Common myeloid progenitor, CD34-positive (primary cell): Measurements from ENCODE around the gene SYNPR.
"Not testable (repeated sequence)": the region's sequence is repeated elsewhere in the genome, so short reads cannot be mapped to it uniquely, and the experiment has no call there.

ENCODE experiments used
- CTCF ChIA-PET: fragments of 350-600 bp; sonication (Branson Sonifier 250); formaldehyde crosslinking; loops from one replicate; lab custom pipeline; 2021; ENCODE audit warnings: antibody characterized with exemption; lab: Charles Lee
- POLR2A ChIA-PET: fragments of 350-600 bp; sonication (Branson Sonifier 250); formaldehyde crosslinking; loops from one replicate; lab custom pipeline; 2021; ENCODE audit warnings: antibody characterized with exemption; lab: Charles Lee
- DNase-seq, 3 donors: peaks; one replicate each; pipeline versions ENCODE4 v3.0.0 to v3.0.0-alpha.2; 2013
- H3K27ac ChIP-seq, 2 experiments: 1 replicate in 1 of 2; 2 replicates in 1 of 2; pipeline ENCODE4 v1.7.0; 2013; ENCODE audit warnings: inconsistent platforms in 2 of 2, low read length in 2 of 2, mild to moderate bottlenecking in 2 of 2, low read depth in 1 of 2, moderate library complexity in 1 of 2; ENCODE audit not compliant: severe bottlenecking in 2 of 2, insufficient read depth in 1 of 2, poor library complexity in 1 of 2
- H3K27me3 ChIP-seq, 5 experiments: replicated peaks in 2 of 5; 1 replicate in 3 of 5; 2 replicates in 2 of 5; pipeline versions ENCODE4 v1.6.1 to v1.7.0; 2013; ENCODE audit warnings: low read length in 4 of 5, mild to moderate bottlenecking in 2 of 5, moderate library complexity in 2 of 5, inconsistent platforms in 1 of 5; ENCODE audit not compliant: insufficient read depth in 5 of 5, control insufficient read depth in 4 of 5
- H3K36me3 ChIP-seq, 4 experiments: 1 replicate in 2 of 4; 2 replicates in 2 of 4; pipeline versions ENCODE4 v1.6.1 to v1.7.0; 2013; ENCODE audit warnings: low read length in 3 of 4, control low read depth in 1 of 4, mild to moderate bottlenecking in 1 of 4; ENCODE audit not compliant: control insufficient read depth in 4 of 4, insufficient read depth in 4 of 4
- H3K4me1 ChIP-seq, 4 experiments: 1 replicate in 3 of 4; 2 replicates in 1 of 4; pipeline versions ENCODE4 v1.6.1 to v1.7.1; 2013; ENCODE audit warnings: low read length in 3 of 4, mild to moderate bottlenecking in 3 of 4, control low read depth in 1 of 4, inconsistent platforms in 1 of 4, moderate library complexity in 1 of 4; ENCODE audit not compliant: control insufficient read depth in 4 of 4, insufficient read depth in 4 of 4; ENCODE audit errors: control extremely low read depth in 1 of 4
- H3K4me3 ChIP-seq, 7 experiments: 1 replicate in 4 of 7; 2 replicates in 3 of 7; pipeline versions ENCODE4 v1.5.1 to v1.7.0; 2013; ENCODE audit warnings: mild to moderate bottlenecking in 7 of 7, low read length in 6 of 7, moderate library complexity in 6 of 7, inconsistent platforms in 2 of 7, low read depth in 2 of 7, control low read depth in 1 of 7; ENCODE audit not compliant: insufficient read depth in 4 of 7, control insufficient read depth in 1 of 7; ENCODE audit errors: extremely low read depth in 1 of 7
- H3K9me3 ChIP-seq, 5 experiments: 1 replicate in 4 of 5; 2 replicates in 1 of 5; pipeline versions ENCODE4 v1.6.1 to v1.7.1; 2013; ENCODE audit warnings: low read length in 4 of 5, mild to moderate bottlenecking in 2 of 5, inconsistent platforms in 1 of 5, low read depth in 1 of 5, moderate library complexity in 1 of 5; ENCODE audit not compliant: control insufficient read depth in 4 of 5, insufficient read depth in 2 of 5; ENCODE audit errors: control extremely low read depth in 1 of 5
- WGBS: methylation state at CpG from one replicate; pipeline ENCODE4 v1.1.5; 2013; ENCODE audit not compliant: insufficient coverage; 5-methylcytosine and 5-hydroxymethylcytosine counted together

The SYNPR gene

GRCh38 chr3:63244486-63244885 is 33.6 kb upstream of the SYNPR start:
- H3K27ac ChIP-seq: no peak overlapping the region
- DNase-seq: no peak
- WGBS: 91% methylated on average over 1 of the region's 3 CpGs
- no peak overlapping the region for H3K4me3 ChIP-seq
- POLR2A ChIA-PET: no interaction called here
- H3K9me3 ChIP-seq: no peaks in the 10 kb centered on the region
- CTCF ChIA-PET: no interaction called here
- no peaks in the 10 kb centered on the region for H3K36me3 ChIP-seq
- no peaks in the 10 kb centered on the region for H3K4me1 ChIP-seq
- peaks cover 0 to 4% (median 0%) of the 10 kb centered on the region in 5 experiments for H3K27me3 ChIP-seq

- Histone ChIP-seq H3K27me3 (peaks cover 0 to 6% (median 0%) of the 10 kb centered on the region in 5 experiments), H3K4me1 (no peaks in the 10 kb centered on the region), H3K4me3 (no peak overlapping the region), H3K36me3 (no peaks in the 10 kb centered on the region), H3K9me3 (no peaks in the 10 kb centered on the region), H3K27ac (no peak overlapping the region)
- no CpG with 5 or more reads among the region's 1 CpG for WGBS
- ChIA-PET POLR2A (no interaction called here), CTCF (no interaction called here)
- DNase-seq: no peak
These were observed 32.3 kb upstream of the SYNPR start for GRCh38 chr3:63245726-63246241.

GRCh38 chr3:63248015-63248414 is 30.1 kb upstream of the SYNPR start:
- no peaks in the 10 kb centered on the region for H3K4me1 ChIP-seq
- ChIA-PET CTCF (no interaction called here), POLR2A (no interaction called here)
- peaks cover 0 to 6% (median 0%) of the 10 kb centered on the region in 5 experiments for H3K27me3 ChIP-seq
- no peak for DNase-seq
- H3K9me3 ChIP-seq: no peaks in the 10 kb centered on the region
- no peak overlapping the region for H3K27ac ChIP-seq
- 0% methylated on average over 1 of the region's 2 CpGs for WGBS
- no peak overlapping the region for H3K4me3 ChIP-seq
- no peaks in the 10 kb centered on the region for H3K36me3 ChIP-seq

GRCh38 chr3:63251499-63251898 is 26.6 kb upstream of the SYNPR start:
- CTCF ChIA-PET: no interaction called here
- POLR2A ChIA-PET: no interaction called here

GRCh38 chr3:63255819-63256218 is 22.3 kb upstream of the SYNPR start:
- H3K9me3 ChIP-seq, H3K36me3 ChIP-seq, H3K27me3 ChIP-seq, H3K27ac ChIP-seq, H3K4me1 ChIP-seq, H3K4me3 ChIP-seq, DNase-seq, POLR2A ChIA-PET, CTCF ChIA-PET: not testable (repeated sequence)
- WGBS: 80% methylated on average over 9 of the region's 9 CpGs

More at GRCh38 chr3:63251499-63251898, 26.6 kb upstream of the SYNPR start:
- H3K27me3 ChIP-seq: peaks cover 0 to 3% (median 0%) of the 10 kb centered on the region in 5 experiments
- H3K27ac ChIP-seq: no peak overlapping the region
- no peak for DNase-seq
- 73% methylated on average over 6 of the region's 7 CpGs for WGBS
- no peaks in the 10 kb centered on the region for H3K4me1 ChIP-seq
- H3K9me3 ChIP-seq: no peaks in the 10 kb centered on the region
- H3K36me3 ChIP-seq: no peaks in the 10 kb centered on the region
- no peak overlapping the region for H3K4me3 ChIP-seq

- DNase-seq: no peak
- H3K27ac ChIP-seq: no peak overlapping the region
- H3K27me3 ChIP-seq: no peaks in the 10 kb centered on the region
- no peak overlapping the region for H3K4me3 ChIP-seq
- whole genome bisulfite sequencing: 77% methylated on average over 8 of the region's 12 CpGs
- POLR2A ChIA-PET: no interaction called here
- CTCF ChIA-PET: no interaction called here
- H3K9me3 ChIP-seq: no peaks in the 10 kb centered on the region
- H3K36me3 ChIP-seq: no peaks in the 10 kb centered on the region
- no peaks in the 10 kb centered on the region for H3K4me1 ChIP-seq
These were observed 13.4 kb upstream of the SYNPR start for GRCh38 chr3:63264716-63265115.

- Histone ChIP-seq H3K4me1 (no peaks in the 10 kb centered on the region), H3K4me3 (no peak overlapping the region), H3K9me3 (no peaks in the 10 kb centered on the region), H3K27me3 (peaks cover 1 to 36% (median 20%) of the 10 kb centered on the region in 5 experiments), H3K36me3 (no peaks in the 10 kb centered on the region), H3K27ac (no peak overlapping the region)
- DNase-seq: no peak
- WGBS: 100% methylated on average over 1 of the region's 1 CpG
- ChIA-PET POLR2A (no interaction called here), CTCF (no interaction called here)
These were observed 3.7 kb upstream of the SYNPR start for GRCh38 chr3:63274359-63274758.
